Measurements from ENCODE around the gene DYSF. TPM values are rescaled to one million over a fixed set of nuclear protein-coding genes. Genes with fewer than 3 reads are reported as not detected.
"Not testable (repeated sequence)": the region's sequence is repeated elsewhere in the genome, so short reads cannot be mapped to it uniquely, and the experiment has no call there.

DYSF gene
- polyA plus RNA-seq, 3 donors, result 16.0 to 20.5 (median 17.0) TPM

- DNase-seq (ENCODE audit: low read depth in 3 of 3, low spot score in 2 of 3), result no peak
Observed at GRCh38 chr2:71469403-71470398, 16.3 kb downstream of the DYSF start.

- DNase-seq (ENCODE audit: low read depth in 3 of 3, low spot score in 2 of 3), result no peak
Observed at GRCh38 chr2:71471276-71471675, 17.9 kb downstream of the DYSF start.

GRCh38 chr2:71472019-71472418, 18.7 kb downstream of the DYSF start:
- DNase-seq (ENCODE audit: low read depth in 3 of 3, low spot score in 2 of 3), result no peak

- no peak for DNase-seq (ENCODE audit: low read depth in 3 of 3, low spot score in 2 of 3)
Observed at GRCh38 chr2:71473346-71474031, 20.1 kb downstream of the DYSF start.

- DNase-seq (ENCODE audit: low read depth in 3 of 3, low spot score in 2 of 3), result no peak
Observed at GRCh38 chr2:71474116-71474743, 20.9 kb downstream of the DYSF start.

GRCh38 chr2:71474744-71475397, 21.5 kb downstream of the DYSF start:
- no peak for DNase-seq (ENCODE audit: low read depth in 3 of 3, low spot score in 2 of 3)

GRCh38 chr2:71476495-71476894, 23.1 kb downstream of the DYSF start:
- DNase-seq (ENCODE audit: low read depth in 3 of 3, low spot score in 2 of 3), result no peak

- DNase-seq (ENCODE audit: low read depth in 3 of 3, low spot score in 2 of 3), result no peak
Observed at GRCh38 chr2:71477231-71477691, 23.9 kb downstream of the DYSF start.

- DNase-seq (ENCODE audit: low read depth in 3 of 3, low spot score in 2 of 3), result no peak
Observed at GRCh38 chr2:71478806-71479205, 25.4 kb downstream of the DYSF start.

GRCh38 chr2:71479261-71479660, 25.9 kb downstream of the DYSF start:
- DNase-seq (ENCODE audit: low read depth in 3 of 3, low spot score in 2 of 3), result no peak

- DNase-seq (ENCODE audit: low read depth in 3 of 3, low spot score in 2 of 3), result no peak
Observed at GRCh38 chr2:71481111-71481510, 27.8 kb downstream of the DYSF start.

- no peak for DNase-seq (ENCODE audit: low read depth in 3 of 3, low spot score in 2 of 3)
Observed at GRCh38 chr2:71482055-71482454, 28.7 kb downstream of the DYSF start.

GRCh38 chr2:71483246-71483645, 29.9 kb downstream of the DYSF start:
- DNase-seq (ENCODE audit: low read depth in 3 of 3, low spot score in 2 of 3), result no peak

GRCh38 chr2:71484354-71484753, 31.0 kb downstream of the DYSF start:
- no peak for DNase-seq (ENCODE audit: low read depth in 3 of 3, low spot score in 2 of 3)

GRCh38 chr2:71486881-71487640, 33.7 kb downstream of the DYSF start:
- DNase-seq (ENCODE audit: low read depth in 3 of 3, low spot score in 2 of 3), result no peak

GRCh38 chr2:71491551-71491950, 38.2 kb downstream of the DYSF start:
- DNase-seq (ENCODE audit: low read depth in 3 of 3, low spot score in 2 of 3), result not testable (repeated sequence)

GRCh38 chr2:71492112-71492511, 38.8 kb downstream of the DYSF start:
- no peak for DNase-seq (ENCODE audit: low read depth in 3 of 3, low spot score in 2 of 3)

- DNase-seq (ENCODE audit: low read depth in 3 of 3, low spot score in 2 of 3), result no peak
Observed at GRCh38 chr2:71494091-71494490, 40.7 kb downstream of the DYSF start.

- no peak for DNase-seq (ENCODE audit: low read depth in 3 of 3, low spot score in 2 of 3)
Observed at GRCh38 chr2:71494523-71495155, 41.3 kb downstream of the DYSF start.

Measured in right renal cortex interstitium (tissue), 3 donors.